Adrenal gland (tissue), 19 donors: Measurements from ENCODE around the gene GPHB5. TPM values are rescaled to one million over a fixed set of nuclear protein-coding genes. Genes with fewer than 3 reads are reported as not detected.

ENCODE experiments used
- DNase-seq, 7 donors: peaks; one replicate each; pipeline ENCODE4 v3.0.0-alpha.2; 2019 to 2020
- H3K27ac ChIP-seq, 5 donors: fragments of 200-600 bp; sonication (generic) in 4 of 5; 1 replicate in 3 of 5; 2 replicates in 2 of 5; pipeline versions ENCODE4 v1.5.1 to v1.8.0; 2016 to 2020; ENCODE audit warnings: mild to moderate bottlenecking in 1 of 5
- H3K27me3 ChIP-seq: fragments of 200-600 bp; 2 replicates; pipeline ENCODE4 v1.8.0; 2021
- H3K36me3 ChIP-seq, 2 donors: fragments of 200-600 bp; replicated peaks in 1 of 2; 1 replicate in 1 of 2; 2 replicates in 1 of 2; pipeline versions ENCODE4 v1.5.1 to v1.8.0; 2018 to 2022
- H3K4me1 ChIP-seq, 2 donors: fragments of 200-600 bp; replicated peaks in 1 of 2; 1 replicate in 1 of 2; 2 replicates in 1 of 2; pipeline versions ENCODE4 v1.5.1 to v1.8.0; 2018 to 2021
- H3K4me3 ChIP-seq, 4 donors: fragments of 200-600 bp; sonication (generic) in 3 of 4; one replicate each; pipeline ENCODE4 v1.5.1; 2016 to 2018
- H3K9me3 ChIP-seq, 3 donors: fragments of 200-600 bp; sonication (generic) in 1 of 3; replicated peaks in 1 of 3; 1 replicate in 2 of 3; 2 replicates in 1 of 3; pipeline versions ENCODE4 v1.5.1 to v1.8.0; 2016 to 2021
- CTCF ChIP-seq, 6 experiments: fragments of 450-650 bp in 4 of 6; fragments of 200-600 bp in 2 of 6; sonication (generic) in 1 of 6; IDR thresholded peaks; 1 replicate in 5 of 6; 2 replicates in 1 of 6; pipeline versions ENCODE4 v1.5.1 to v1.8.0; 2016 to 2021; ENCODE audit warnings: antibody characterized with exemption in 6 of 6, mild to moderate bottlenecking in 2 of 6, moderate library complexity in 1 of 6
- POLR2A ChIP-seq, 2 donors: fragments of 450-650 bp; IDR thresholded peaks; one replicate each; pipeline ENCODE4 v1.6.1; 2017; ENCODE audit warnings: antibody characterized with exemption in 2 of 2, mild to moderate bottlenecking in 2 of 2, moderate library complexity in 1 of 2
- WGBS, 4 donors: extraction: QIAGEN DNeasy Blood & Tissue Kit in 2 of 4; methylation state at CpG; one replicate each; pipeline versions ENCODE4 v1.1.5 to v1.1.7; 2013 to 2017; 5-methylcytosine and 5-hydroxymethylcytosine counted together
- intact Hi-C, 2 donors: fragments of 100-400 bp; cut with DNase I; formaldehyde crosslinking; loops; one replicate each; pipeline versions ENCODE4 v1.14.1 to v1.15.0; 2022 to 2023
- long read RNA-seq, 10 donors: library from polyadenylated mRNA in 3 of 10; unstranded in 2 of 10; stranded (forward) in 1 of 10; transcript quantifications; one replicate each; pipeline ENCODE4 v2.0.0 and lab custom pipeline, GENCODE V29; 2021 to 2026
- polyA plus RNA-seq, 3 donors: library from polyadenylated mRNA; stranded (reverse); fragments of 200-250 nt in 2 of 3; fragments of 350-450 nt in 1 of 3; fragmentation: Illumina TruSeq in 1 of 3; extraction: RNeasy Lipid Tissue Mini Kit (QIAGEN cat#74804) in 1 of 3; gene quantifications; one replicate each; pipeline ENCODE4 v1.2.3, GENCODE V29; 2013 to 2014
- total RNA-seq, 9 donors: library from RNA; depleted of rRNA in 4 of 9; stranded (reverse); fragments of >200 nt in 4 of 9; fragments of 120-200 nt in 1 of 9; fragmentation: NEBNext Ultra II Directional in 1 of 9; extraction: Animal tissue kit (Norgen Biotek cat#: 25700) in 1 of 9; gene quantifications; one replicate each; pipeline versions ENCODE4 v1.1.0 to v1.2.4, GENCODE V29; 2013 to 2023
- donor health status: healthy with polysubstance abuse.
- donor health status: Bipolar disorder and iron deficiency.
- donor health status: DM: yes; HTN: yes; CAD: no.
- donor health status: DM: no; HTN: no; CAD: no.
- donor health status: DM: no; HTN: no; CAD: no.
- donor health status: DM: yes; HTN: yes; CAD: no.

Gene GPHB5
- total RNA-seq, result not detected
- polyA plus RNA-seq, result not detected
- long read RNA-seq, donor 1, result 0 reads
- long read RNA-seq, donor 2, result 0 reads
- long read RNA-seq, donor 3, result 0 reads
- long read RNA-seq, donor 4, result 0 reads
- long read RNA-seq, donor 5, result 0 reads
- long read RNA-seq, donor 6, result 0 reads
- long read RNA-seq, donor 7, result 0 reads
- long read RNA-seq, donor 8, result 0 reads
- long read RNA-seq, donor 9, result 0 reads
- long read RNA-seq, donor 10, result 0 reads

- intact Hi-C loops, result no loop called here
- no peaks in the 10 kb centered on the region for H3K4me1 ChIP-seq
- DNase-seq, result no peak
- H3K9me3 ChIP-seq, result no peaks in the 10 kb centered on the region
- H3K27me3 ChIP-seq, result no peaks in the 10 kb centered on the region
- no peaks in the 10 kb centered on the region for H3K36me3 ChIP-seq
- no peak within 1 kb of the TSS for H3K27ac ChIP-seq
- TF ChIP-seq POLR2A (IDR thresholded peaks at IDR 0.05) (no peak), CTCF (IDR thresholded peaks at IDR 0.05) (no peak)
- no peak within 1 kb of the TSS for H3K4me3 ChIP-seq
These were observed at the start of gene GPHB5 for GRCh38 chr14:63318835-63319234. Gene GPHB5, minus strand, starts transcription at chr14:63318935. Its CDS starts 1,086 bp downstream, at chr14:63317849.

GRCh38 chr14:63367742-63368364, 49.1 kb upstream of the GPHB5 start:
- no peaks in the 10 kb centered on the region for H3K27me3 ChIP-seq
- H3K36me3 ChIP-seq, result no peaks in the 10 kb centered on the region
- H3K4me3 ChIP-seq, result no peak overlapping the region
- DNase-seq, result no peak
- TF ChIP-seq CTCF (IDR thresholded peaks at IDR 0.05) (no peak), POLR2A (IDR thresholded peaks at IDR 0.05) (no peak)
- intact Hi-C loops, result no loop called here
- H3K9me3 ChIP-seq, result no peaks in the 10 kb centered on the region
- no peaks in the 10 kb centered on the region for H3K4me1 ChIP-seq
- no peak overlapping the region for H3K27ac ChIP-seq

DNA sequence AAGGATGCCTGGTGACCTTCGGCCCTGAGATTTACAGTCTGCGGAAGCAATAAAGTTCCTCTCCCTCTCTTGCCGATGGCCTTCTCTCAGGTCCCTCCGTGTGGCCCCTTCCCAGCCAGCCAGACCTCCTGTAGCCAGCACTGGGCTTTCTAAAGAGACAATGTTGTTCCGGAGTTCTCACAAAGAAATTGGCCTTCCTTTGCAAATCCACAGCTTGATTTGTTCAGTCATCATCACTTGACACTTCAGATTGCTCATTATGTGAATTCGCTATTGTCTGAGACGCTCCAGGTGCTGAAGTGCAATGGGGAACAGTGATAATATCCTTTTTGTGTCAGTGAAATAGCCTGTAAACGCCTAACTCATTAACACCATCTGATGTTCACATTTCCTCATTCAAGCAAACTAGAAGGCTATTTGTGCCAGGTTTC, 43.7 kb upstream of the GPHB5 start:
- H3K4me3 ChIP-seq, result no peak overlapping the region
- H3K27me3 ChIP-seq, result no peaks in the 10 kb centered on the region
- no peaks in the 10 kb centered on the region for H3K36me3 ChIP-seq
- H3K4me1 ChIP-seq, result no peaks in the 10 kb centered on the region
- 49 to 54% (median 51%) methylated on average over 8 of the region's 8 CpGs for WGBS, 4 donors
- H3K27ac ChIP-seq, result no peak overlapping the region
- intact Hi-C loops, result no loop called here
- no peaks in the 10 kb centered on the region for H3K9me3 ChIP-seq
- no peak for DNase-seq
- no peak for TF ChIP-seq POLR2A (IDR thresholded peaks at IDR 0.05)
- TF ChIP-seq CTCF (IDR thresholded peaks at IDR 0.05), result no peak

DNA sequence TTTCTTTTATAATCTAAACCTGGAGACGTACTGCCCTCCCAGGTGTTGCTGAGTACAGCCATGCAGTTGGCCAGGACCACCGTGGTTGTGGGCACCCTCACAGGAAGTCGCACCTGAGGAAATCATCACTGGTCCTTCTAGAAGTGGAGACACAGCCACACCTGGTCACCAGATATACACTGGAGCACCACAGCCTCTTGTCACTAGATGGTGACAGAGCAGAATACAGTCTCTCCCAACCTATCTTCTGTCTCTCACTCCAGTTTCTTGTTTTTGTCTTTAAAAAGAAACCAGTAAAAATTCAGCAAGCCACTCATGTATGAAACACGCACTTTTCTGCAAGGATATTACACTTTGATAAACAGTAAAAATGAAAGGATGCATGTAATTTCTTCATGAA, 43.1 kb upstream of the GPHB5 start:
- no peaks in the 10 kb centered on the region for H3K27me3 ChIP-seq
- 76 to 77% (median 76%) methylated on average over 4 of the region's 4 CpGs for WGBS, 4 donors
- intact Hi-C loops, result no loop called here
- H3K36me3 ChIP-seq, result no peaks in the 10 kb centered on the region
- no peaks in the 10 kb centered on the region for H3K9me3 ChIP-seq
- no peak overlapping the region for H3K4me3 ChIP-seq
- no peak for DNase-seq
- H3K27ac ChIP-seq, result no peak overlapping the region
- TF ChIP-seq CTCF (IDR thresholded peaks at IDR 0.05) (no peak), POLR2A (IDR thresholded peaks at IDR 0.05) (no peak)
- H3K4me1 ChIP-seq, result no peaks in the 10 kb centered on the region
